ENCODE results near the gene NT5C.
"Not testable (repeated sequence)": the region's sequence is repeated elsewhere in the genome, so short reads cannot be mapped to it uniquely, and the experiment has no call there.

The NT5C gene

GRCh38 chr17:75168998-75169397, 37.5 kb upstream of the NT5C start:
- peaks cover 97% of the 10 kb centered on the region for H3K36me3 ChIP-seq
- H3K9me3 ChIP-seq (ENCODE audit: severe bottlenecking), result no peaks in the 10 kb centered on the region
- H3K4me3 ChIP-seq (ENCODE audit: low read depth, low read length), result no peak overlapping the region
- TF ChIP-seq CTCF (IDR thresholded peaks at IDR 0.05; ENCODE audit: low read depth, low read length), result no peak
- no peak overlapping the region for H3K27ac ChIP-seq
- no peaks in the 10 kb centered on the region for H3K27me3 ChIP-seq (ENCODE audit: insufficient read depth, low read depth, severe bottlenecking)
- DNase-seq, result no peak

GRCh38 chr17:75164606-75165005, 33.1 kb upstream of the NT5C start:
- peaks cover 88% of the 10 kb centered on the region for H3K36me3 ChIP-seq
- H3K27ac ChIP-seq, result not testable (repeated sequence)

GRCh38 chr17:75163074-75163473, 31.5 kb upstream of the NT5C start:
- Histone ChIP-seq H3K4me3 (ENCODE audit: low read depth, low read length) (no peak overlapping the region), H3K9me3 (ENCODE audit: severe bottlenecking) (no peaks in the 10 kb centered on the region), H3K27me3 (ENCODE audit: insufficient read depth, low read depth, severe bottlenecking) (no peaks in the 10 kb centered on the region), H3K27ac (no peak overlapping the region), H3K36me3 (peaks cover 86% of the 10 kb centered on the region)
- DNase-seq, result no peak
- no peak for TF ChIP-seq CTCF (IDR thresholded peaks at IDR 0.05; ENCODE audit: low read depth, low read length)

More at GRCh38 chr17:75164606-75165005, 33.1 kb upstream of the NT5C start:
- not testable (repeated sequence) for H3K4me3 ChIP-seq (ENCODE audit: low read depth, low read length); H3K27me3 ChIP-seq (ENCODE audit: insufficient read depth, low read depth, severe bottlenecking); H3K9me3 ChIP-seq (ENCODE audit: severe bottlenecking); DNase-seq

GRCh38 chr17:75160211-75160610, 28.7 kb upstream of the NT5C start:
- H3K27ac ChIP-seq, result no peak overlapping the region
- no peaks in the 10 kb centered on the region for H3K9me3 ChIP-seq (ENCODE audit: severe bottlenecking)
- no peak overlapping the region for H3K4me3 ChIP-seq (ENCODE audit: low read depth, low read length)
- H3K27me3 ChIP-seq (ENCODE audit: insufficient read depth, low read depth, severe bottlenecking), result no peaks in the 10 kb centered on the region
- DNase-seq, result no peak
- no peak for TF ChIP-seq CTCF (IDR thresholded peaks at IDR 0.05; ENCODE audit: low read depth, low read length)
- peaks cover 74% of the 10 kb centered on the region for H3K36me3 ChIP-seq

GRCh38 chr17:75159196-75160031, 27.9 kb upstream of the NT5C start:
- H3K36me3 ChIP-seq, result peaks cover 66% of the 10 kb centered on the region
- H3K4me3 ChIP-seq (ENCODE audit: low read depth, low read length), result no peak overlapping the region
- no peaks in the 10 kb centered on the region for H3K27me3 ChIP-seq (ENCODE audit: insufficient read depth, low read depth, severe bottlenecking)
- no peak for DNase-seq
- no peak overlapping the region for H3K27ac ChIP-seq
- no peak for TF ChIP-seq CTCF (IDR thresholded peaks at IDR 0.05; ENCODE audit: low read depth, low read length)
- H3K9me3 ChIP-seq (ENCODE audit: severe bottlenecking), result no peaks in the 10 kb centered on the region

- peaks cover 59% of the 10 kb centered on the region for H3K36me3 ChIP-seq
Measured at GRCh38 chr17:75158480-75158879, 26.9 kb upstream of the NT5C start.

GRCh38 chr17:75155191-75155601, 23.7 kb upstream of the NT5C start:
- no peak for DNase-seq
- no peak for TF ChIP-seq CTCF (IDR thresholded peaks at IDR 0.05; ENCODE audit: low read depth, low read length)
- no peaks in the 10 kb centered on the region for H3K27me3 ChIP-seq (ENCODE audit: insufficient read depth, low read depth, severe bottlenecking)
- H3K27ac ChIP-seq, result peak overlapping the region; percentile 55
- H3K4me3 ChIP-seq (ENCODE audit: low read depth, low read length), result no peak overlapping the region; the same call in 1 of the 2 replicates
- no peaks in the 10 kb centered on the region for H3K9me3 ChIP-seq (ENCODE audit: severe bottlenecking)
- H3K36me3 ChIP-seq, result peaks cover 54% of the 10 kb centered on the region

More at GRCh38 chr17:75158480-75158879, 26.9 kb upstream of the NT5C start:
- H3K9me3 ChIP-seq (ENCODE audit: severe bottlenecking); DNase-seq; H3K27me3 ChIP-seq (ENCODE audit: insufficient read depth, low read depth, severe bottlenecking); H3K4me3 ChIP-seq (ENCODE audit: low read depth, low read length); H3K27ac ChIP-seq: not testable (repeated sequence)
